ENCODE results near the gene KCNJ6. TPM values are rescaled to one million over a fixed set of nuclear protein-coding genes. Genes with fewer than 3 reads are reported as not detected.

Gene KCNJ6
- total and polyA plus RNA-seq, 9 of the 15 experiments (the other 6 are each of a cell fraction or from before 2014, with no cell fraction given): 0.06 to 0.21 (median 0.13) TPM; not detected in 1

GRCh38 chr21:37700641-37701202 lies 215.5 kb downstream of the KCNJ6 start (continued):
- TF ChIP-seq MYC (IDR thresholded peaks at IDR 0.05; ENCODE audit: low read depth, low read length) (peak; percentile 61; the same call in 1 of the 2 replicates), MYC (CRISPR knock-in tag; IDR thresholded peaks at IDR 0.05; ENCODE audit: borderline replicate concordance, low read depth) (no peak), RBM25 (IDR thresholded peaks at IDR 0.05; ENCODE audit: low read depth, low read length, severe bottlenecking) (peak; percentile 53), RBM17 (IDR thresholded peaks at IDR 0.05; ENCODE audit: borderline replicate concordance, low read depth, low read length) (no peak), FOXA1 (IDR thresholded peaks at IDR 0.05; ENCODE audit: borderline replicate concordance) (no peak), TBP (optimal IDR thresholded peaks at IDR 0.05; ENCODE audit: low read depth, low read length) (no peak), NRF1 (conservative IDR thresholded peaks at IDR 0.05 in 1 of 2, IDR thresholded peaks at IDR 0.05 in 1 of 2) (0 out of 4 replicates have a peak, but pooled peaks of 1 of the 2 experiments have one; percentile 12), SNIP1 (IDR thresholded peaks at IDR 0.05; ENCODE audit: low read depth) (no peak), CEBPG (CRISPR knock-in tag; IDR thresholded peaks at IDR 0.05) (no peak), CEBPG (tag; conservative IDR thresholded peaks at IDR 0.05 in 1 of 2, IDR thresholded peaks at IDR 0.05 in 1 of 2) (no peak), GATA2 (CRISPR knock-in tag; IDR thresholded peaks at IDR 0.05) (no peak), ZBTB33 (CRISPR knock-in tag; IDR thresholded peaks at IDR 0.05) (no peak), CTBP1 (IDR thresholded peaks at IDR 0.05; ENCODE audit: borderline replicate concordance) (peak; percentile 53; the same call in 1 of the 2 replicates)
- TF ChIP-seq, protein P1, sequence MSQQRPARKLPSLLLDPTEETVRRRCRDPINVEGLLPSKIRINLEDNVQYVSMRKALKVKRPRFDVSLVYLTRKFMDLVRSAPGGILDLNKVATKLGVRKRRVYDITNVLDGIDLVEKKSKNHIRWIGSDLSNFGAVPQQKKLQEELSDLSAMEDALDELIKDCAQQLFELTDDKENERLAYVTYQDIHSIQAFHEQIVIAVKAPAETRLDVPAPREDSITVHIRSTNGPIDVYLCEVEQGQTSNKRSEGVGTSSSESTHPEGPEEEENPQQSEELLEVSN (IDR thresholded peaks at IDR 0.05; ENCODE audit: borderline replicate concordance in 1 of 2, extremely low read depth in 1 of 2, insufficient read depth in 1 of 2, insufficient read length in 1 of 2, low read depth in 1 of 2, low read length in 1 of 2, poor library complexity in 1 of 2, severe bottlenecking in 1 of 2): peak in 1 of 2 experiments; percentile 61
- TF ChIP-seq, protein P2, sequence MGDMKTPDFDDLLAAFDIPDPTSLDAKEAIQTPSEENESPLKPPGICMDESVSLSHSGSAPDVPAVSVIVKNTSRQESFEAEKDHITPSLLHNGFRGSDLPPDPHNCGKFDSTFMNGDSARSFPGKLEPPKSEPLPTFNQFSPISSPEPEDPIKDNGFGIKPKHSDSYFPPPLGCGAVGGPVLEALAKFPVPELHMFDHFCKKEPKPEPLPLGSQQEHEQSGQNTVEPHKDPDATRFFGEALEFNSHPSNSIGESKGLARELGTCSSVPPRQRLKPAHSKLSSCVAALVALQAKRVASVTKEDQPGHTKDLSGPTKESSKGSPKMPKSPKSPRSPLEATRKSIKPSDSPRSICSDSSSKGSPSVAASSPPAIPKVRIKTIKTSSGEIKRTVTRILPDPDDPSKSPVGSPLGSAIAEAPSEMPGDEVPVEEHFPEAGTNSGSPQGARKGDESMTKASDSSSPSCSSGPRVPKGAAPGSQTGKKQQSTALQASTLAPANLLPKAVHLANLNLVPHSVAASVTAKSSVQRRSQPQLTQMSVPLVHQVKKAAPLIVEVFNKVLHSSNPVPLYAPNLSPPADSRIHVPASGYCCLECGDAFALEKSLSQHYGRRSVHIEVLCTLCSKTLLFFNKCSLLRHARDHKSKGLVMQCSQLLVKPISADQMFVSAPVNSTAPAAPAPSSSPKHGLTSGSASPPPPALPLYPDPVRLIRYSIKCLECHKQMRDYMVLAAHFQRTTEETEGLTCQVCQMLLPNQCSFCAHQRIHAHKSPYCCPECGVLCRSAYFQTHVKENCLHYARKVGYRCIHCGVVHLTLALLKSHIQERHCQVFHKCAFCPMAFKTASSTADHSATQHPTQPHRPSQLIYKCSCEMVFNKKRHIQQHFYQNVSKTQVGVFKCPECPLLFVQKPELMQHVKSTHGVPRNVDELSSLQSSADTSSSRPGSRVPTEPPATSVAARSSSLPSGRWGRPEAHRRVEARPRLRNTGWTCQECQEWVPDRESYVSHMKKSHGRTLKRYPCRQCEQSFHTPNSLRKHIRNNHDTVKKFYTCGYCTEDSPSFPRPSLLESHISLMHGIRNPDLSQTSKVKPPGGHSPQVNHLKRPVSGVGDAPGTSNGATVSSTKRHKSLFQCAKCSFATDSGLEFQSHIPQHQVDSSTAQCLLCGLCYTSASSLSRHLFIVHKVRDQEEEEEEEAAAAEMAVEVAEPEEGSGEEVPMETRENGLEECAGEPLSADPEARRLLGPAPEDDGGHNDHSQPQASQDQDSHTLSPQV (IDR thresholded peaks at IDR 0.05): no peak
- TF ChIP-seq, protein P3, sequence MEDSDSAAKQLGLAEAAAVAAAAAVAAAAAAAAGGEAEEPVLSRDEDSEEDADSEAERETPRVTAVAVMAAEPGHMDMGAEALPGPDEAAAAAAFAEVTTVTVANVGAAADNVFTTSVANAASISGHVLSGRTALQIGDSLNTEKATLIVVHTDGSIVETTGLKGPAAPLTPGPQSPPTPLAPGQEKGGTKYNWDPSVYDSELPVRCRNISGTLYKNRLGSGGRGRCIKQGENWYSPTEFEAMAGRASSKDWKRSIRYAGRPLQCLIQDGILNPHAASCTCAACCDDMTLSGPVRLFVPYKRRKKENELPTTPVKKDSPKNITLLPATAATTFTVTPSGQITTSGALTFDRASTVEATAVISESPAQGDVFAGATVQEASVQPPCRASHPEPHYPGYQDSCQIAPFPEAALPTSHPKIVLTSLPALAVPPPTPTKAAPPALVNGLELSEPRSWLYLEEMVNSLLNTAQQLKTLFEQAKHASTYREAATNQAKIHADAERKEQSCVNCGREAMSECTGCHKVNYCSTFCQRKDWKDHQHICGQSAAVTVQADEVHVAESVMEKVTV (CRISPR knock-in tag; IDR thresholded peaks at IDR 0.05): peak; percentile 55; the same call in 1 of the 2 replicates

Data from K562 (cell line).